NCI-H526 (cell line): Measurements from ENCODE around the gene SULT2B1.
"Not testable (repeated sequence)": the region's sequence is repeated elsewhere in the genome, so short reads cannot be mapped to it uniquely, and the experiment has no call there.

Experiments
- DNase-seq, 2 experiments: peaks; one replicate each; lab custom pipeline; 2025; lab: John Stamatoyannopoulos, UW

The SULT2B1 gene

GRCh38 chr19:48558018-48558684 lies 6.2 kb downstream of the SULT2B1 start:
- DNase-seq, result peak; percentile 3 to 32

- no peak for DNase-seq
Measured at GRCh38 chr19:48560095-48560530, 8.1 kb downstream of the SULT2B1 start.

- no peak for DNase-seq
Measured at GRCh38 chr19:48561412-48561811, 9.4 kb downstream of the SULT2B1 start.

GRCh38 chr19:48565090-48565489 lies 13.1 kb downstream of the SULT2B1 start:
- no peak for DNase-seq

- no peak for DNase-seq
Measured at GRCh38 chr19:48568345-48568886, 16.4 kb downstream of the SULT2B1 start.

- no peak for DNase-seq
Measured at GRCh38 chr19:48569814-48570213, 17.8 kb downstream of the SULT2B1 start.

GRCh38 chr19:48571378-48572162 lies 19.6 kb downstream of the SULT2B1 start:
- DNase-seq, result no peak

- no peak for DNase-seq
Measured at GRCh38 chr19:48573163-48573505, 21.2 kb downstream of the SULT2B1 start.

- no peak for DNase-seq
Measured at GRCh38 chr19:48575931-48576622, 24.1 kb downstream of the SULT2B1 start.

- DNase-seq, result not testable (repeated sequence)
Measured at GRCh38 chr19:48577908-48578307, 25.9 kb downstream of the SULT2B1 start.

- DNase-seq, result no peak
Measured at GRCh38 chr19:48578891-48579290, 26.9 kb downstream of the SULT2B1 start.

GRCh38 chr19:48582168-48582567 lies 30.2 kb downstream of the SULT2B1 start:
- no peak for DNase-seq

- DNase-seq, result no peak
Measured at GRCh38 chr19:48587387-48587786, 35.4 kb downstream of the SULT2B1 start.

- peak; percentile 56 to 91 for DNase-seq
Measured at GRCh38 chr19:48588670-48589401, 36.9 kb downstream of the SULT2B1 start.

GRCh38 chr19:48591021-48591420 lies 39.0 kb downstream of the SULT2B1 start:
- no peak for DNase-seq

GRCh38 chr19:48595171-48595570 lies 43.2 kb downstream of the SULT2B1 start:
- no peak for DNase-seq

- no peak for DNase-seq
Measured at GRCh38 chr19:48595833-48596232, 43.9 kb downstream of the SULT2B1 start.

- DNase-seq, result no peak
Measured at GRCh38 chr19:48596237-48596636, 44.3 kb downstream of the SULT2B1 start.

GRCh38 chr19:48596679-48597465 lies 44.9 kb downstream of the SULT2B1 start:
- DNase-seq, result no peak

GRCh38 chr19:48598996-48599700 lies 47.2 kb downstream of the SULT2B1 start:
- DNase-seq, result no peak
